H1 (cell line): ENCODE data around the gene VEZT. TPM values are rescaled to one million over a fixed set of nuclear protein-coding genes. Genes with fewer than 3 reads are reported as not detected.

Experiments
- CTCF ChIA-PET: fragments of 300-600 bp; sonication (Branson Sonifier 250); formaldehyde crosslinking; loops from one replicate; lab custom pipeline; 2021; ENCODE audit not compliant: partially characterized antibody; lab: Charles Lee
- POLR2A ChIA-PET: fragments of 300-600 bp; sonication (Branson Sonifier 250); formaldehyde crosslinking; loops from one replicate; lab custom pipeline; 2021; ENCODE audit warnings: inconsistent platforms; ENCODE audit not compliant: partially characterized antibody; lab: Charles Lee
- DNase-seq, 2 experiments: peaks; one replicate each; pipeline versions ENCODE4 v3.0.0 to v3.0.0-alpha.2; 2010 to 2022; ENCODE audit warnings: low spot score in 2 of 2, low read depth in 1 of 2, mixed read lengths in 1 of 2
- FAIRE-seq: peaks from 2 replicates; lab custom pipeline; 2011; peaks lifted over from hg19 to GRCh38; lab: Jason Lieb, UNC
- H2AFZ ChIP-seq: 2 replicates; pipeline ENCODE4 v1.8.1; 2012; ENCODE audit warnings: low read length, inconsistent platforms
- H2AK5ac ChIP-seq: 2 replicates; pipeline ENCODE4 v1.6.1; 2013; ENCODE audit warnings: low read depth, low read length
- H2BK120ac ChIP-seq: replicated peaks from 2 replicates; pipeline ENCODE3; 2013; ENCODE audit warnings: low read depth, low read length, inconsistent platforms
- H2BK12ac ChIP-seq: 2 replicates; pipeline ENCODE4 v1.6.1; 2013; ENCODE audit warnings: low read depth, low read length
- H2BK15ac ChIP-seq: 2 replicates; pipeline ENCODE4 v1.6.1; 2013; ENCODE audit warnings: low read length
- H2BK20ac ChIP-seq: 2 replicates; pipeline ENCODE4 v1.6.1; 2013; ENCODE audit warnings: low read length
- H2BK5ac ChIP-seq: 2 replicates; pipeline ENCODE4 v1.6.1; 2013; ENCODE audit warnings: low read depth, low read length
- H3K14ac ChIP-seq: 2 replicates; pipeline ENCODE4 v1.6.1; 2013; ENCODE audit warnings: inconsistent platforms; ENCODE audit not compliant: insufficient read length
- H3K18ac ChIP-seq: 2 replicates; pipeline ENCODE4 v1.6.1; 2013; ENCODE audit warnings: low read length; ENCODE audit errors: extremely low read depth
- H3K23ac ChIP-seq: 2 replicates; pipeline ENCODE4 v1.6.1; 2013; ENCODE audit warnings: inconsistent platforms; ENCODE audit not compliant: insufficient read length
- H3K23me2 ChIP-seq: 2 replicates; pipeline ENCODE4 v1.6.1; 2013; ENCODE audit warnings: low read depth, low read length
- H3K27ac ChIP-seq: 2 replicates; pipeline ENCODE4 v1.6.1; 2011; ENCODE audit warnings: low read depth, low read length, inconsistent platforms
- H3K27me3 ChIP-seq, 4 experiments: replicated peaks in 1 of 4; 1 replicate in 1 of 4; 2 replicates in 3 of 4; pipeline versions ENCODE4 v1.6.1 to v1.8.1; 2011 to 2013; ENCODE audit warnings: low read length in 3 of 4, mild to moderate bottlenecking in 3 of 4, inconsistent platforms in 2 of 4, mixed read lengths in 2 of 4, moderate library complexity in 1 of 4; ENCODE audit not compliant: control insufficient read depth in 3 of 4, insufficient read depth in 3 of 4; ENCODE audit errors: extremely low read depth in 1 of 4
- H3K36me3 ChIP-seq, 4 experiments: 2 replicates each; pipeline versions ENCODE4 v1.6.1 to v1.8.1; 2011 to 2013; ENCODE audit warnings: mild to moderate bottlenecking in 4 of 4, low read length in 3 of 4, moderate library complexity in 2 of 4, control low read depth in 1 of 4, inconsistent platforms in 1 of 4; ENCODE audit not compliant: insufficient read depth in 4 of 4, control insufficient read depth in 2 of 4
- H3K4ac ChIP-seq: replicated peaks from 2 replicates; pipeline ENCODE3; 2013; ENCODE audit warnings: low read length, low read depth, mixed read lengths, inconsistent platforms; ENCODE audit not compliant: insufficient read length
- H3K4me1 ChIP-seq, 4 experiments: replicated peaks in 1 of 4; 1 replicate in 1 of 4; 2 replicates in 3 of 4; pipeline versions ENCODE4 v1.6.1 to v1.8.1; 2011 to 2013; ENCODE audit warnings: low read length in 3 of 4, inconsistent platforms in 2 of 4, mixed read lengths in 1 of 4; ENCODE audit not compliant: insufficient read depth in 4 of 4, control insufficient read depth in 3 of 4
- H3K4me2 ChIP-seq, 2 experiments: 2 replicates each; pipeline versions ENCODE4 v1.6.1 to v1.8.1; 2011 to 2013; ENCODE audit warnings: low read depth in 2 of 2, low read length in 2 of 2, control low read depth in 1 of 2, inconsistent platforms in 1 of 2, mild to moderate bottlenecking in 1 of 2; ENCODE audit not compliant: insufficient read depth in 1 of 2
- H3K4me3 ChIP-seq, 4 experiments: fragments of 200-600, 300-600 bp in 1 of 4; sonication (generic), shearing (Covaris generic), sonication (Bioruptor Twin) in 1 of 4; 2 replicates each; pipeline versions ENCODE4 v1.5.1 to v1.8.1; 2011 to 2016; ENCODE audit warnings: low read length in 4 of 4, low read depth in 3 of 4, control low read depth in 2 of 4, inconsistent platforms in 2 of 4, mild to moderate bottlenecking in 2 of 4, mixed read lengths in 1 of 4, moderate library complexity in 1 of 4; ENCODE audit not compliant: insufficient read depth in 2 of 4; ENCODE audit errors: extremely low read depth in 1 of 4
- H3K56ac ChIP-seq: replicated peaks from 2 replicates; pipeline ENCODE3; 2013; ENCODE audit warnings: low read depth, mild to moderate bottlenecking, mixed read lengths, low read length, inconsistent platforms; ENCODE audit not compliant: insufficient read length
- H3K79me1 ChIP-seq: 2 replicates; pipeline ENCODE4 v1.6.1; 2013; ENCODE audit warnings: low read depth, low read length, control low read depth
- H3K79me2 ChIP-seq, 2 experiments: 2 replicates each; pipeline versions ENCODE4 v1.6.1 to v1.8.1; 2012 to 2013; ENCODE audit warnings: low read length in 2 of 2, mild to moderate bottlenecking in 2 of 2, inconsistent platforms in 1 of 2; ENCODE audit not compliant: insufficient read depth in 2 of 2, control insufficient read depth in 1 of 2
- H3K9ac ChIP-seq, 4 experiments: replicated peaks in 1 of 4; 1 replicate in 1 of 4; 2 replicates in 3 of 4; pipeline versions ENCODE4 v1.6.1 to v1.8.1; 2011 to 2013; ENCODE audit warnings: low read depth in 3 of 4, low read length in 3 of 4, control low read depth in 2 of 4, mild to moderate bottlenecking in 2 of 4, moderate library complexity in 2 of 4, inconsistent platforms in 1 of 4; ENCODE audit errors: extremely low read depth in 1 of 4
- H3K9me3 ChIP-seq, 2 experiments: 2 replicates each; pipeline versions ENCODE4 v1.6.1 to v1.8.1; 2012 to 2013; ENCODE audit warnings: mild to moderate bottlenecking in 2 of 2, moderate library complexity in 2 of 2, control low read depth in 1 of 2, inconsistent platforms in 1 of 2, low read depth in 1 of 2, low read length in 1 of 2, mixed read lengths in 1 of 2; ENCODE audit not compliant: insufficient read depth in 2 of 2
- H4K20me1 ChIP-seq, 2 experiments: replicated peaks in 1 of 2; 2 replicates each; pipeline versions ENCODE3 to v1.8.1; 2011 to 2013; ENCODE audit warnings: inconsistent platforms in 2 of 2, low read length in 2 of 2, mild to moderate bottlenecking in 1 of 2; ENCODE audit not compliant: insufficient read depth in 2 of 2, control insufficient read depth in 1 of 2
- H4K5ac ChIP-seq: 2 replicates; pipeline ENCODE4 v1.6.1; 2013; ENCODE audit warnings: low read length, low read depth, mixed read lengths, inconsistent platforms; ENCODE audit not compliant: insufficient read length
- H4K8ac ChIP-seq: 2 replicates; pipeline ENCODE4 v1.8.0; 2013; ENCODE audit warnings: mild to moderate bottlenecking, moderate library complexity, low read length, inconsistent platforms; ENCODE audit not compliant: insufficient read depth; ENCODE audit errors: extremely low read depth
- H4K91ac ChIP-seq: replicated peaks from 2 replicates; pipeline ENCODE3; 2013; ENCODE audit warnings: low read length, mixed read lengths, inconsistent platforms; ENCODE audit not compliant: insufficient read length
- BACH1 ChIP-seq: IDR thresholded peaks from 2 replicates; pipeline ENCODE4 v1.6.1; 2012; ENCODE audit warnings: low read length, improper control_type of control experiment
- BCL11A ChIP-seq, 2 experiments: IDR thresholded peaks; one replicate each; pipeline ENCODE4 v1.6.1; 2011; ENCODE audit warnings: low read depth in 2 of 2, low read length in 2 of 2, mild to moderate bottlenecking in 2 of 2
- CHD1 ChIP-seq: IDR thresholded peaks from 2 replicates; pipeline ENCODE4 v1.6.1; 2012; ENCODE audit warnings: low read depth, low read length, improper control_type of control experiment
- CREB1 ChIP-seq: IDR thresholded peaks from 2 replicates; pipeline ENCODE4 v1.6.1; 2012; ENCODE audit warnings: inconsistent platforms
- FOSL1 ChIP-seq: IDR thresholded peaks from 2 replicates; pipeline ENCODE4 v1.6.1; 2011; ENCODE audit warnings: mild to moderate bottlenecking, low read depth, low read length, moderate library complexity; ENCODE audit not compliant: insufficient read depth
- GABPA ChIP-seq: IDR thresholded peaks from 2 replicates; pipeline ENCODE4 v1.6.1; 2011; ENCODE audit warnings: mild to moderate bottlenecking, low read length, moderate library complexity, borderline replicate concordance; ENCODE audit not compliant: insufficient read depth
- GTF2F1 ChIP-seq: IDR thresholded peaks from 2 replicates; pipeline ENCODE4 v1.6.1; 2012; ENCODE audit warnings: low read depth, low read length, improper control_type of control experiment, borderline replicate concordance
- KDM5A ChIP-seq: fragments of 200-600 bp; IDR thresholded peaks from 2 replicates; pipeline ENCODE4 v1.7.1; 2012; ENCODE audit warnings: mild to moderate bottlenecking, low read length, inconsistent platforms, mixed read lengths
- NRF1 ChIP-seq: IDR thresholded peaks from 2 replicates; pipeline ENCODE4 v1.6.1; 2011; ENCODE audit warnings: mild to moderate bottlenecking, low read depth, low read length, improper control_type of control experiment
- PHF8 ChIP-seq: fragments of 200-600 bp; sonication (generic); conservative IDR thresholded peaks from 2 replicates; pipeline ENCODE4 v1.7.1; 2012; ENCODE audit warnings: low read depth, mild to moderate bottlenecking, inconsistent platforms, low read length, moderate library complexity
- POU5F1 ChIP-seq: IDR thresholded peaks from 2 replicates; pipeline ENCODE4 v1.6.1; 2011; ENCODE audit warnings: low read depth, mild to moderate bottlenecking, low read length, moderate library complexity
- RAD21 ChIP-seq, 2 experiments: IDR thresholded peaks in 1 of 2; conservative IDR thresholded peaks in 1 of 2; 2 replicates each; pipeline ENCODE4 v1.6.1; 2011; ENCODE audit warnings: low read depth in 2 of 2, low read length in 2 of 2, improper control_type of control experiment in 1 of 2, inconsistent platforms in 1 of 2, mild to moderate bottlenecking in 1 of 2, moderate library complexity in 1 of 2
- SIN3A ChIP-seq, 2 experiments: IDR thresholded peaks in 1 of 2; conservative IDR thresholded peaks in 1 of 2; 2 replicates each; pipeline ENCODE4 v1.6.1; 2011 to 2012; ENCODE audit warnings: low read length in 2 of 2, improper control_type of control experiment in 1 of 2, low read depth in 1 of 2, mild to moderate bottlenecking in 1 of 2
- SIX5 ChIP-seq: IDR thresholded peaks from 2 replicates; pipeline ENCODE4 v1.6.1; 2011; ENCODE audit warnings: mild to moderate bottlenecking, low read depth, low read length
- SUZ12 ChIP-seq: fragments of 200-600 bp; sonication (generic); IDR thresholded peaks from 2 replicates; pipeline ENCODE4 v1.6.1; 2012; ENCODE audit warnings: mild to moderate bottlenecking, inconsistent platforms, low read length, moderate library complexity, mixed read lengths
- WGBS, 2 experiments: shearing (Covaris generic) in 1 of 2; methylation state at CpG; one replicate each; pipeline versions ENCODE4 v1.1.6 to v1.1.7; 2013 to 2015; ENCODE audit warnings: low lambda C conversion rate in 2 of 2, mixed read lengths in 2 of 2, inconsistent platforms in 1 of 2, low coverage in 1 of 2, missing lambda C conversion rate in 1 of 2; ENCODE audit not compliant: insufficient replicate concordance in 2 of 2, insufficient coverage in 1 of 2, insufficient read length in 1 of 2; ENCODE audit errors: extremely low coverage in 1 of 2, missing lambda C conversion rate in 1 of 2; 5-methylcytosine and 5-hydroxymethylcytosine counted together
- polyA plus RNA-seq, 7 experiments: library from polyadenylated mRNA; depleted of rRNA in 3 of 7; stranded (reverse) in 5 of 7; unstranded in 2 of 7; fragments of >200 nt in 5 of 7; fragments of 200-250 nt in 2 of 7; gene quantifications; 1 replicate in 5 of 7; 2 replicates in 1 of 7; 4 replicates in 1 of 7; pipeline versions ENCODE4 v1.2.1 to v1.2.3, GENCODE V29; 2011 to 2013; ENCODE audit warnings: missing spikeins in 2 of 7, mixed read lengths in 2 of 7
- total RNA-seq: library from RNA; stranded (reverse); fragmentation: NEBNext Ultra II Directional; extraction: Animal tissue kit (Norgen Biotek cat#: 25700); gene quantifications from 2 replicates; pipeline ENCODE4 v1.2.1, GENCODE V29; 2021

Gene VEZT
- total and polyA plus RNA-seq, 2 of the 8 experiments (the other 6 are each of a cell fraction or from before 2014, with no cell fraction given) = 44.0 to 56.1 TPM

GRCh38 chr12:95349291-95349690, 131.7 kb downstream of the VEZT start:
- Histone ChIP-seq H3K27ac (no peak overlapping the region), H2BK5ac (no peak overlapping the region)
- TF ChIP-seq GABPA (no peak), KDM5A (no peak), NRF1 (no peak), GTF2F1 (no peak), RAD21 (IDR thresholded peaks at IDR 0.05 in 1 of 2, conservative IDR thresholded peaks at IDR 0.05 in 1 of 2; ENCODE audit: low read depth in 2 of 2, low read length in 2 of 2) (no peak), BCL11A (IDR thresholded peaks at IDR 0.05; ENCODE audit: low read depth in 2 of 2, low read length in 2 of 2) (no peak), FOSL1 (no peak), SIN3A (conservative IDR thresholded peaks at IDR 0.05 in 1 of 2, IDR thresholded peaks at IDR 0.05 in 1 of 2; ENCODE audit: low read depth in 1 of 2, low read length in 2 of 2) (no peak), SIX5 (no peak), CHD1 (no peak), PHF8 (no peak), SUZ12 (no peak), POU5F1 (no peak), BACH1 (no peak), CREB1 (no peak)

More at GRCh38 chr12:95349291-95349690, 131.7 kb downstream of the VEZT start:
- H3K4ac ChIP-seq = no peak overlapping the region
- no peak overlapping the region for H3K4me3 ChIP-seq
- CTCF ChIA-PET = no interaction called here
- no peaks in the 10 kb centered on the region for H3K23me2 ChIP-seq
- H2BK20ac ChIP-seq = no peak overlapping the region
- H3K4me2 ChIP-seq = no peak overlapping the region
- no peak overlapping the region for H3K23ac ChIP-seq
- H2BK120ac ChIP-seq = no peak overlapping the region
- no peak overlapping the region for H2BK12ac ChIP-seq
- no peak overlapping the region for H2AK5ac ChIP-seq
- no peaks in the 10 kb centered on the region for H3K36me3 ChIP-seq
- H3K18ac ChIP-seq = no peak overlapping the region
- H3K56ac ChIP-seq = no peak overlapping the region
- H4K91ac ChIP-seq = no peak overlapping the region
- no peaks in the 10 kb centered on the region for H3K79me2 ChIP-seq
- H3K14ac ChIP-seq = no peak overlapping the region
- H3K79me1 ChIP-seq = no peaks in the 10 kb centered on the region
- H3K27me3 ChIP-seq = no peaks in the 10 kb centered on the region
- no peaks in the 10 kb centered on the region for H3K9me3 ChIP-seq
- no peaks in the 10 kb centered on the region for H4K20me1 ChIP-seq
- H2BK15ac ChIP-seq = no peak overlapping the region
- H3K9ac ChIP-seq = no peak overlapping the region
- FAIRE-seq (no peak), DNase-seq (no peak)
- no peak overlapping the region for H4K5ac ChIP-seq
- no peak overlapping the region for H2AFZ ChIP-seq
- POLR2A ChIA-PET = no interaction called here
- WGBS, 2 experiments = 84% methylated on average over 6 of the region's 7 CpGs; no CpG with 5 or more reads in 1 of the 2 experiments
- no peak overlapping the region for H4K8ac ChIP-seq
- 0 out of 7 replicates have a peak, but pooled peaks cover 0 to 3% (median 0%) of the 10 kb centered on the region in 4 experiments for H3K4me1 ChIP-seq
